GM03348 (cell line): ENCODE data around the gene SLC32A1.
A peak's percentile ranks its signal among the peaks of the same experiment; 100 is the strongest.

ENCODE experiments used
- DNase-seq: peaks from one replicate; pipeline ENCODE4 v3.0.0; 2012; ENCODE audit warnings: low spot score

Gene SLC32A1, protein sequence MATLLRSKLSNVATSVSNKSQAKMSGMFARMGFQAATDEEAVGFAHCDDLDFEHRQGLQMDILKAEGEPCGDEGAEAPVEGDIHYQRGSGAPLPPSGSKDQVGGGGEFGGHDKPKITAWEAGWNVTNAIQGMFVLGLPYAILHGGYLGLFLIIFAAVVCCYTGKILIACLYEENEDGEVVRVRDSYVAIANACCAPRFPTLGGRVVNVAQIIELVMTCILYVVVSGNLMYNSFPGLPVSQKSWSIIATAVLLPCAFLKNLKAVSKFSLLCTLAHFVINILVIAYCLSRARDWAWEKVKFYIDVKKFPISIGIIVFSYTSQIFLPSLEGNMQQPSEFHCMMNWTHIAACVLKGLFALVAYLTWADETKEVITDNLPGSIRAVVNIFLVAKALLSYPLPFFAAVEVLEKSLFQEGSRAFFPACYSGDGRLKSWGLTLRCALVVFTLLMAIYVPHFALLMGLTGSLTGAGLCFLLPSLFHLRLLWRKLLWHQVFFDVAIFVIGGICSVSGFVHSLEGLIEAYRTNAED

DNA sequence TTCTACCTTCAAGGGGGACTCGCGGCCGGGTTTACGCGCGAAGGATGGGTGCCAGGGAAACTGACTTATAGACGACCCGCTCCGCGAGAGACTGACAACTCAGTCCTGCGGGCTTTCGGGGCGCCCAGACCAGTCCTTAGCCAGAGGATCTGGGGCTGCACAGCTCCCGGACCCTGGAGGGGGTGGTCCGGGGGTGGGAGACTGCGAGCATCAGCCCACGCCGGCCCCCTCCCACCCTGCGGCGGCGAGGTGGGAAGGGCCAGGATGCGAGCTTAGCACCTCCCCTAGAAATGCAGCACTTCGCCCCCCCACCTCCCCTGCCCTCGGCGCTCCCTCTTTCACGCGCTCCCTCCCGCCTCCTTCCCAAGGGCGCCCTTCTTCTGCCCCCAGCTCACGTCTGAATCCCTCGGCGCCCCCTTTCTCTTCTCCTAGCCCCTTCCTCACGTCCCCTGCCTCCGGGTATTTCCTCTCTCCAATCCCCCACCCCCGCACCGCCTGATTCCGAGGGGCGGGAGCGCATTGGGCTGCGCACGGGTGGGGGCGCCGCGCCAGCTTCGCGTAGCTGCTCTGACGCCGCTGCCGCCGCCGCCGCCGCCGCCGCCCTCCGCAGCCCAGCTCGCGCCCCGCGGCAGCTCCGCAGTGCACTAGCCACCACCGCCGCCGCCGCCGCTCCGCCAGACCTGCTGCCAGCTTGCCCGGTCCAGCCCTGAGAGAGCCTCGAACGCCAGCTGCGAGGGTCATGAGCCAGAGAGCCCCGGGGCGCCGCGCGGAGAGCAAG lies at the start of gene SLC32A1:
TSS of gene SLC32A1 (plus strand) at position 639 of the 778 bp plus-strand sequence. CDS start 239 bp downstream, outside the sequence.
- no peak for DNase-seq

DNA sequence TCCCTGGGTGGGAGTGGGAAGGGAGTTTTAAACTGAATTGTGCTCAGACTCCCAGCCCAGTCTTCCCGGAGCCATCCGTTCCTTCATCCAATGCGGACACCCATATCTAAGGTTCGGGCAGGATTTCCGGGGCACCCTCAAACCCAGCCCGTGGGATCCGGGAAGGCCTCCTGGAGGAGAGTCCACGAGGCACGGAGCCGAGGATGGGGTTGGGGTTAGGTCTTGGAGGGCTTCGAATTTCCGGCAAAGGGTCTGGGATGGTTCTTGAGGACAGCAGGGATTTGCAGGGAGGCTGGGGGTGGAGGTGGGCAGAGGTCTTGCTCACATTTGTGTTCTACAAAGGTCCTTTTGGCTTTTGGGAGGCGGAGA lies 49.5 kb upstream of the SLC32A1 start:
- no peak for DNase-seq

DNA sequence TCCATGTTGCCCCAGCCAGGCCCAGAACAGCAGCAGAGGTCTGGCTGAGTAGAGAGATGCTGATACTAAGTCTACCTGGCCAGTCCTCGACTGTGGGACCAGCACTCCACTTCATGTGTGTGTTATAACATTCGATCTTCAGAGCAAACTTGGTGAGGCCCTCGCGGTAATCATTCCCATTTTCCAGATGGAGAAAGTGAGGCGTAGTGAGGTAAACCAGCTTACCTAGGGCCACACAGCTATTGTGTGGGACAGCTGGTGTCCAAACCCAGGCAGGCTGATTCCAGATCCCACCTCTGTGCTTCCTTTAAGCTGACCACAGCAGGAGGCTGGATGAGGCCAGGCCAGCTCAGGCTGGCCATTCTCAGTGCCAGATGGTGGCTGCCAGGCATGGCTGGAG lies 47.7 kb upstream of the SLC32A1 start:
- DNase-seq = no peak

DNA sequence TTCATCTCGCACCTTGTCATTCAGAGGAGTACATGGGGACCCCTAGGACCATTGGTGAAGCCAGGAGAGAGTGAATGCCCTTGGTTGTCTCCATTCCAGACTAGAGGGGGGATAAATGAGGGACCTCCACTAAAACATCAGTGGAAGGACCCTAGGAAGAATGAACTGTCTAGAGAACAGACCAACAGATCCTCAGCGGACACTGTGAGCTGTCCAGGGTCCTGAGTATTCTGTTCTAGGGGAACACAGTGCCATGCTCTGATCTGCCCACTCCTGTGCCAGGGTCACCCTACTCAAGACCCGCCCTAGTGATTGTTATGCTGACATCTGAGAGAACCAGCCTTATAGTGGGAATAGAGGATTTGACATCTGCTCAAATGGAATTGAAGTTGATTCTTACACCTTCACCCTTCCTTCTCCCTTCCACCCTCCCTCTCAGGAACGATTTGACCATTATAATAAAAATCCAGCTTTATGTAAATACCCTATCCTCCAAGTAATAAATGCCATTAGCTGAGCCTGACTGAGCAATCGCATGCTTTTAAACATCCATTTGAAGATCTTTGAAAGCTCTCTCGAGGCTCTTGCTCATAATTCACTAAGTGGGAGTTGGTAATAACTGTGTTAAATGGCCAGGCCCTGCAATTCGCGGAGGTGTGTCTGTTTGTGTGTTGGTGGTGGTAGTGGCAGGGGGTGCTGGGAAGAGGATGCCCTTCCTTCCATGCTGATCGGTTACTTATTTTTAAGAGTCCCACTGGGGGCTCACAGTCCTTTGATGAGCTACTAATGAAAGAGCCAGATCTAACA lies 43.6 kb upstream of the SLC32A1 start:
- peak; percentile 40 for DNase-seq

DNA sequence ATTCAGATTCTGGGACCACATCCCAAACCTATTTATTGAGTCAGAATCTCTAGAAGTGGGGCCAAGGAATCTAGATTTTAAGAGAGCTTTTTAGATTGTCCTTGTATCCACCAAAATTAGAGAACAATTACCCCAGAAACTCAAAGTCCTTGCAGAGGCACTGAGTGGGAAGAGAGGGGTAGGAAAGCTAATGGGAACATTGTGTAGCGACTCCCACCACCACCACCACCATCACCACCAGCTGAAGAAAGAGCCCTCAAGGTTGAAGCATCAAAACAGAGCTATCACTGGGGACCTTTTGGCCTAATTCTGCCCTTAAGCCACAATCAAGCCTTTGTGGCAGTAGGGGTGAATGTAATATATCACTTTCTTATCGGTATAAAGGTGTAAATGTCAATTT lies 39.0 kb upstream of the SLC32A1 start:
- DNase-seq = no peak

DNA sequence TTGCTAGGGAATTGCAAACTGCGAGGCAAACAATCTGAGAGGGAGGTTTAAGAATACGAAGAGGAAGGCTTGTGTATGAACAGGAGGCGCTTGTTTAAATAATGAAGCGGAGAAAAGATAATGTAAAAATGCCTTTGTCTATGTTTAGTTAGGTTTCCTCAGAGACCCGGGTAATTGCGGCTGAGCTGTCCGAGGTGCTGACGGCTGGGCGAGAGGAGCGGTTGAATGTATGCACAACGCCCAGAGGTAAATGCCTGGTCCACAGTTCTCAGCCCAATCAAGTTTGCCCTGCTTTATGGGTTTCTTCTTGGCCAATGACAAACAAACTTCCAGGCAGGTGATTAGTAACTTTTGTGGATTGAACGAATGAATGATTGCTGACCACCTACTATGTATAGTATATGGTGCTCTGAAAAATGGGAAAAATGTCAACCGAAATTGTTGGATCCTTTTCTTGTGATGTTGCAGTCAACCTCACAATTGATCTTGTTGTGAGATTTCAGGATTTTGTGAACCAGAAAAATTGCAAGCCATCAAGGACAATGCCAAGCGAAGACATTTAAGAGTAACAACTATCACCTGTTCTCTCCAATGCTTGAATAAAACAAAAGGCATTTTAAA lies 38.3 kb upstream of the SLC32A1 start:
- peak; percentile 66 for DNase-seq

DNA sequence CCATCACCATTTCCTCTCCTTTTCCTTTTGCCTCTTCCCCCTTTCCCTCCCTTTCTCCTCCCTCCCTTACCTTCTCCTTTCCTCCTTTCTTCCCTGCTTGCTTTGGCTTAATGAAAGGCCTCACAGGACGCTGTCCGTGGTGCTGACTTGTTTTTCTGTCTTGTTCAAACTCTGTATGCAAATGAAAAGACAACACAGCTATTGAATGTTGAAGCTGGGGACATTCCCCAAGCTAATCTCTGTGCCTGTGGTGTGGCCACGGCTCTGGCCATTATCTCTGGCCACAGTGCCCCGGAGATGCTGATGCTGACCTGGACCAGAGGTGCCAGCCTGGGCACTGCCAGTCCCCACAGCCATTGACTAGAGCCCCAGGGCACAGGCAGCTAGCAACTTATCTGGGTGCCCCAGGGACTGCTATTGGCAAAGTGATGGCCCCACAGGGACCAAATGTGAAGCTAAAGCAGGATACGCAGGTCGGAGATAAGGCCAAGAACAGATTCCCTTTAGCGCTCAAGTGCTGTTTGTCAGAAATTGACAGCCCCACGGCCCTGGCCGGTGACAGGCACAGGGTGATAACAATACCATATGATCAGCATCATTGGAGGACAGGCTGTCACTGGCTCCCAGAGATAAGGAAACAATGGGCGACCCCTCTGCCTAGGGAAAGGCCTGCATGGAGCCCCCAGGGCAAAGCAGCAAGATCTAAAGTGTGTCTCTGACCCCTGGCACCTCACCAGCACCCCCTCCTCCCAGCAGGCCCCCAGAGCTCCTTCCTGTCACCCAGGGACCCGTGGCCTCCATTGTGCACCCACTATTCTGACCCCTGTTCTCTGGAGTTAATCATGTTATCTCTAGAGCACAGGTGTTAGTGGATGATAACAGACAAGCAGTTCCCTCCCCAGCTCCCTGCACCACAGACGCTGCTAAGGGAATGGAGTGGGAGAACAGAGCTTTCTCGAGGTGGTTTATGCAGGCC lies 31.6 kb upstream of the SLC32A1 start:
- peak; percentile 61 for DNase-seq

DNA sequence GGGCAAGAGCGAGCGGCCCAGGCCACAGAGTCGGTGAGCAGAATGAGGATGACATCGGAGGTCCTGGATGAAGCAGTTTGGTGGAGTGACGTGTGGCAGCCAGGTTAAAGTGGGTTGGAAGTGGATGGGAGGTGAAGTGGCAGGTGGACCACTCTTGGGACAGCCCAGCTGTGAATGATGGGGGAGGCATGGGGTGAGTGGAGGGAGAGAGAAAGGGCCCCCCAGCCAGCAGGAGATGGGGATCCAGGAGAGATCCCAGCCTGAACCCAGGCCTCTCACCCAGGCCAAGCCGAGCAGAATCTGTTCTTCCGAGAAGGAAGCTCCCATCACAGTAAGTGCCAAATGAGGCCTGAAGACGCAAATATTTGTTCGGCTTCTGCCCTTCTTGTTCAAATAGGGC lies 27.0 kb upstream of the SLC32A1 start:
- DNase-seq = no peak

DNA sequence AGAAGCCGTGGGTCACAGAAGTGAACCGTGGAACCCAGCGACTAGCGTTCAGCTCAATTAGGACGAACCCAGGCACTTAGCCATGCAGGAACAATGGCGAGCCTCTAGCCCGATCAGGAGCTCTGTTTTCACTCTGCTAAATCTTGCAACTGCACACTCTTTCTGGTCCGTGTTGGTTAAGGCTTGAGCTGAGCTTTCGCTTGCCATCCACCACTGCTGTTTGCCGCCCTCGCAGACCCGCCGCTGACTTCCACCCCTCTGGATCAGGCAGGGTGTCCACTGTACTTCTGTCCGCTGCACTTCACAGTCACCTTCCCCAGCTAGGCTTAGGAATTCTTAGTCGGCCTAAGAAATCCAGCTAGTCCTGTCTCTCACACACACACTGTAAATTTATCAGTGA lies 25.7 kb upstream of the SLC32A1 start:
- no peak for DNase-seq

DNA sequence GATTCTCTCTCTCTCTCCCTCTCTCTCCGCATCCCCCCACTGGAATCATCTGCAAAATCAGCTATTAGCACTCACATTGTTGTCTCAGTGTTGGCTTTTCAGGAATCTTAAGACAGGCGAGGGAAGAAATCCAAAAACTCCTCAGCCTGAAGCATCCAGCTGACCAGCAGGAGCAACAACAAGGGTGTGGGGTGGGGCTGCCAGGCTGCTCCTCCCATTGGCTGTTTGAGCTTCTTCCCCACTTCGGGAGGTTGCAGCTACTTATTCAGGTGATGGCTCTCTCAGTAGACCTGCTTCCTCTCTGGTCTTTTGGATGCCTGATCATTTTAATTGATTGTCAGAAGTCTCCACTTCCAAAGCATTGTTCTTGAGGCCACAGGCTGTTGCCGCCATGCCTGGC lies 24.1 kb upstream of the SLC32A1 start:
- no peak for DNase-seq

DNA sequence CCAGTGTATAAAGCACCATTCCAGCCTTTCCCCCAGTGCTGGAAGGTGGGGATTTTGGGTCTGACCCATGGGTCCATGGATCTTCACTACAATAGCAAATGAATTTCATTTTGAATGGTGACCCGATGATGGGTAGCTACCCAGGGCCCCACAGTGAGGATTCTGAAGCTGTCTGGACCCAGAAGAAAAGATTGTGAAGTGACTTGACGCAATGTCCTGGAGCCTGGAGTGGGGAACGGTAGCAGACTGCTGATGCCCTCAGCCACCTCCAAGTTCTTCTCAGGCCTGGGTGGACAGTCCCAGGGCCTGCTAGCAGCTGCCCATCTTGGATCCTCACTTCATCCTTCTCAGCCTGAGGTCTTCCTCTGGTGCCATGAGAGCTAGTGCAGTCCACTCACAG lies 23.4 kb upstream of the SLC32A1 start:
- no peak for DNase-seq

DNA sequence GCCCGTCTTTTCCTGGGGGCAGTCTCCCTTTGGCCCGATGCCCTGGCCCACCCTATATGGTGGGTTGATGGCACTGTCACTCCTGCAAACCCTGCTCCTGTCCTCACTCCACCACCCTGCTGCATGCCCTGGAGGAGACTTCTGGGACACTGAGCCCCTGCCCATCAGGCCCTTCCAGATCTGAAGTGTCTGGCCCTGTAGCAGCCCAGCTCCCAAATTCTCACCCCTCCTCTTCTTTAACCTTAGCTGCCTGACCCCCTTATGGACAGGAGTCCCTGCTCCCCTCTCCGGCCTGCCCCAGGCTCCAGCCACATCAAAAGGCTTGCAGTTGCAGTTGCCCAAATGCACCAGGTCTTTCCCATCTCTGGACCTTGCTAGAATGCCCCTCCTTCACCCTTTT lies 20.8 kb upstream of the SLC32A1 start:
- no peak for DNase-seq

DNA sequence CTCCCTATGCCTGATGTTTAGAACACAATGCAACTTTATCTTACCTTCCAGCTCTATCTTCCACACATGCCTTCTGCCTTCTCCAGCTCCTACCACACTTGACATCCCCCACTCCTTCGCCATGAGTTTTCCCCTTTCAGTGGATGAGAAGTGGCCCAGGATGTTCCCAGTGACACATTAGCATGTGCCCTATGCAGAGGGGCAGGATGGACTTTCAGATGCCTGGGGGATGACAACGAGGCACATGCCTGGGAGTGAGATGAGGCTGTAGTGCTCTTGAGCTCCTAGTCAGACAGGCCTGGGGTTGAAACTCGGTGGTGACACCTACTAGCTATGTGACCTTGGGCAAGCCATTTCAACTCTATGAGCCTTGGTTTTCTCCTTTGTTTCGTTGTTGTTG lies 20.1 kb upstream of the SLC32A1 start:
- no peak for DNase-seq

DNA sequence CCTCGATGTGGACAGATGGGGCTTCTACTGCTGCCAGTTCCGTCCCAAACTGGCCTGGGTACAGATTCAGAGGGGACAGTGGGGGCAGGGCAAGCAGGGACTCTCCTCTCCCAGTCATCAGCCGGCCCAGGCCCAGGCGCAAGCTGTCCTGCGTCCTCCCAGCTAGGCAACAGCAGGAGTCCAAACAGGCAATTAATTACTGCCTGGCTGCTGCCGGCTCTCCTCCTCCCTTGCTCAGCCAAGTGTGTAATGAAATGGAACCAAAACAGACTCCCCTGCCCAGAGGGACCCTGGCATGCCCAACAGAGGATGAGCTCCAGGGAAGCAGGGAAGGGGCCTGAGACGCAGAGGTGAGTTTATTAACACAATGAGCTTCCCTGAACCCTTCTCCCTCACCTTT lies 17.8 kb upstream of the SLC32A1 start:
- DNase-seq = no peak

DNA sequence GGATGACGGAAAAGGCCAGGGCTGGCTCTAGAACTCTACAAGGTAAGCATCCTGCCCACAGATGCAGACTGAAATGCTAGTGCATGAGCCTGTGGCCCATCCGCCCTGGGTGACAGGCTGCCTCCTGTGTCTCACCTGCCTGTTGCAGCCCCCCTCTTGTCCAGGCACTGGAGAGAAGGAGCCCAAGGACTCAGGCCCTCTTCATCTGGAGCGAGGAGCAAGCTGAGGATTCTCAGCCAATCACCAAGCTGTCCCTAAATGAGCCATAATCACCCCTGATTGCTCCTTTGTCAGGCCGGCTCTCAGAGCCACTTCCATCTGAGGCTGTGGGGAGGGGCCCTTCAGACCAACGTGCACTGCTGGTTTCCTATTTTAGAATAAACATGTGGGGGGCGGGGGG lies 10.0 kb upstream of the SLC32A1 start:
- no peak for DNase-seq

DNA sequence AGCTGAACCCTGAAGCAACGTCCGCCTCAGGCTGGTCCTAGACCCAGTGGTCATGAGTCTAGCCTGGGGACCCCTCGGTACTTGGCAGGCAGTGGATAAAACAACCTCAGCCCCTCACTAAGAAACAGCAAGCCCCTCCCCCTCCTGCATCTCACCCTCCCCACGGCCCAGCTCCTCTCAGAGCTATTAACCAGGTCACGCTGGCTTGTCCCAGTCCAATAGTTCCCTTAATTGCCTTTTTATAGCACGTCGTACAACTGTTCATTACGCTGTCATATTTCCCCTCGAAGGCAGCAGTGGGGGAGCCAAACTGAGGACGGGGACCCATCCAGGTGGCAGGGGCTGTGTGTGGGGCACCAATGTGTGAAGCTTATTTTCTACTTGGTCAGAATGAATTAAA lies 8.6 kb upstream of the SLC32A1 start:
- DNase-seq = no peak

DNA sequence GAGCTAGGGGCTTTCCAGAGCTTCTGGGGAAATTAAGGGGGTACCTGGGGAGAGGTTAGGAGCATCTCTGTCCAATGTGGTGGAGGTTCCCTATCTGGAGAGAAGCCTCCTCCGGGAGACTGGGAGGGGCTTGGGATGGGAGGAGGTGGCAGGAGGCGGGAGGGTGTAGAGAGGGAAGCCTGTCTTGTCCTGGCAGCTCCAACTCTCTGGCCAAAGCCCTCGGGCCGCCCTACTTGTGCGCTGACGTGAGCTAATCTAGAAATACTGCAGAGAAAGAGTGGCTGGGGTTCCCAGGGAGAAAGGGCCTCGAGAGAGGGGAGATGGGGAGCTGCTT lies 1.6 kb upstream of the SLC32A1 start:
- DNase-seq = no peak

DNA sequence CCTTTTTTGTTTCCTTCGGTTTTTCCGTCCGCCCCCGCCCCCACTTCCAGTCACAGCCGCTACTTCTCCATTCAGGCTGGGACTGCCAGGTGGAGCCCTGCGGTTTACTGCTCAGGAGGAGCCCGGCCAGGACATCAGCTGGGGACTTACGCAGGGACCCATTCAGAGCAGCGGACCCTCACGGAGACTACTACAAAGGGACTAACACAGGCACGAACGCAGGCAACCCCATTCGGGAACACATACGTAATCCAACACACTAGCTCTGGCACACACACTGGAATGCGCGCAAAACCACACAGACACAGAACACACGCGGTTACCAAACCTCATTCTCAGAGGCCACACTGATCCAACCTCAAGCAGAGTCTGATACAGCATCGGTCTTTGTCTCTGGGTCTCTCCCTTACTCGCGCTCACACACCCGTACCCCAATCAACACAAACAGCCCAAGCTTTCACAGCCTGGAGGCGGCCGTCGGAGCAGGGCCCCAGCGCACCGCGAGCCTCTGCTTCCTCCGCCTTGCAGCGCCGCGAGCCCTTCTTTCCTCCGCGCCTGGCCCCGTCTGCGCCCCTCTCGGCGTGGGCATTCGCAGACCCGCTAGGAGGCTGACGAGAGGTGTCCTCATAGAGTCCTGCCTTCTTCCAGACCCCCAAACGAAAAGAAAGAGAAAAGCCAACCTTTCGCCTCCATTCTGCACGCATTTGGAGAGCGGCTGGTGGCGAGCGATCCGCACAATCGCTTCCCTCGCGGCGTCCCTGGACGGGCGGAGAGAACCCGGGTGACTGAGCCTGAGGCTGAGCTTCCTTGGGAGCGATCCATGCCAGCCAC lies 1.1 kb upstream of the SLC32A1 start:
- no peak for DNase-seq

DNA sequence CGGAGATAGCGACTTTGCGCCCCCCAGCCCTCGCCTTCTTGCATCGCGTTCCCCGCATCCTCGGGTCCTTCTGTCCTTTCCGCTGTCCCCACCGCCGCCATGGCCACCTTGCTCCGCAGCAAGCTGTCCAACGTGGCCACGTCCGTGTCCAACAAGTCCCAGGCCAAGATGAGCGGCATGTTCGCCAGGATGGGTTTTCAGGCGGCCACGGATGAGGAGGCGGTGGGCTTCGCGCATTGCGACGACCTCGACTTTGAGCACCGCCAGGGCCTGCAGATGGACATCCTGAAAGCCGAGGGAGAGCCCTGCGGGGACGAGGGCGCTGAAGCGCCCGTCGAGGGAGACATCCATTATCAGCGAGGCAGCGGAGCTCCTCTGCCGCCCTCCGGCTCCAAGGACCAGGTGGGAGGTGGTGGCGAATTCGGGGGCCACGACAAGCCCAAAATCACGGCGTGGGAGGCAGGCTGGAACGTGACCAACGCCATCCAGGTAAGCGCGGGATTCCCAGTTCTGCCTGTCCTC lies 401 bp downstream of the SLC32A1 start:
- no peak for DNase-seq
